Neuronal stem cell (in vitro differentiated cells): ENCODE measurements around the gene ACBD6.

Experiments
- DNase-seq: peaks from one replicate; pipeline ENCODE4 v3.0.0-alpha.2; 2013; ENCODE audit warnings: low spot score
- H2AFZ ChIP-seq: one replicate; pipeline ENCODE4 v1.6.1; 2013; ENCODE audit warnings: mild to moderate bottlenecking, low read length, inconsistent platforms
- H2AK5ac ChIP-seq: 2 replicates; pipeline ENCODE4 v1.6.1; 2013; ENCODE audit warnings: low read depth, mild to moderate bottlenecking, inconsistent platforms, low read length, moderate library complexity, mixed read lengths
- H2BK120ac ChIP-seq: 2 replicates; pipeline ENCODE4 v1.6.1; 2013; ENCODE audit warnings: low read depth, mild to moderate bottlenecking, inconsistent platforms, low read length, moderate library complexity, mixed read lengths
- H2BK12ac ChIP-seq: one replicate; pipeline ENCODE4 v1.6.1; 2013; ENCODE audit warnings: low read length, inconsistent platforms
- H2BK15ac ChIP-seq: 2 replicates; pipeline ENCODE4 v1.6.1; 2013; ENCODE audit warnings: mild to moderate bottlenecking, low read length, inconsistent platforms, mixed read lengths
- H2BK5ac ChIP-seq: one replicate; pipeline ENCODE4 v1.6.1; 2013; ENCODE audit warnings: inconsistent platforms, mild to moderate bottlenecking, low read length, moderate library complexity
- H3K14ac ChIP-seq: one replicate; pipeline ENCODE4 v1.6.1; 2013; ENCODE audit warnings: low read length, inconsistent platforms
- H3K18ac ChIP-seq: 2 replicates; pipeline ENCODE4 v1.6.1; 2013; ENCODE audit warnings: low read length, inconsistent platforms
- H3K23ac ChIP-seq: 2 replicates; pipeline ENCODE4 v1.6.1; 2013; ENCODE audit warnings: low read depth, mild to moderate bottlenecking, mixed read lengths, low read length, inconsistent platforms; ENCODE audit not compliant: poor library complexity
- H3K27ac ChIP-seq: replicated peaks from 3 replicates; pipeline ENCODE4 v1.5.1; 2013; ENCODE audit warnings: low read length, inconsistent platforms
- H3K27me3 ChIP-seq, 3 experiments: 2 replicates each; pipeline ENCODE4 v1.6.1; 2013; ENCODE audit warnings: low read length in 3 of 3, mild to moderate bottlenecking in 2 of 3, inconsistent platforms in 1 of 3, low read depth in 1 of 3, mixed read lengths in 1 of 3, moderate library complexity in 1 of 3; ENCODE audit not compliant: control insufficient read depth in 3 of 3, insufficient read depth in 3 of 3
- H3K36me3 ChIP-seq, 2 donors: replicated peaks in 1 of 2; 2 replicates each; pipeline ENCODE4 v1.6.1; 2013; ENCODE audit warnings: low read length in 2 of 2; ENCODE audit not compliant: control insufficient read depth in 2 of 2, insufficient read depth in 2 of 2
- H3K4ac ChIP-seq: 2 replicates; pipeline ENCODE4 v1.6.1; 2013; ENCODE audit warnings: inconsistent platforms, mild to moderate bottlenecking, low read length, moderate library complexity
- H3K4me1 ChIP-seq, 2 donors: 1 replicate in 1 of 2; 2 replicates in 1 of 2; pipeline ENCODE4 v1.6.1; 2013; ENCODE audit warnings: low read length in 2 of 2, low read depth in 1 of 2; ENCODE audit not compliant: control insufficient read depth in 2 of 2, insufficient read depth in 1 of 2
- H3K4me2 ChIP-seq: one replicate; pipeline ENCODE4 v1.6.1; 2013; ENCODE audit warnings: mild to moderate bottlenecking, low read length, inconsistent platforms; ENCODE audit not compliant: insufficient read depth, poor library complexity, severe bottlenecking
- H3K4me3 ChIP-seq, 2 donors: 2 replicates each; pipeline ENCODE4 v1.5.1; 2013; ENCODE audit warnings: low read length in 2 of 2, mild to moderate bottlenecking in 2 of 2, inconsistent platforms in 1 of 2, moderate library complexity in 1 of 2
- H3K79me1 ChIP-seq: one replicate; pipeline ENCODE4 v1.6.1; 2013; ENCODE audit warnings: low read depth, mild to moderate bottlenecking, inconsistent platforms, low read length, moderate library complexity
- H3K9ac ChIP-seq: one replicate; pipeline ENCODE4 v1.6.1; 2013; ENCODE audit warnings: mild to moderate bottlenecking, low read depth, low read length, inconsistent platforms; ENCODE audit not compliant: poor library complexity
- H3K9me3 ChIP-seq, 2 donors: replicated peaks in 1 of 2; 2 replicates each; pipeline versions ENCODE3 to v1.6.1; 2013; ENCODE audit warnings: low read length in 2 of 2, mild to moderate bottlenecking in 2 of 2, inconsistent platforms in 1 of 2, low read depth in 1 of 2, mixed read lengths in 1 of 2, moderate library complexity in 1 of 2; ENCODE audit not compliant: control insufficient read depth in 2 of 2, insufficient read depth in 1 of 2
- H4K8ac ChIP-seq: one replicate; pipeline ENCODE4 v1.6.1; 2013; ENCODE audit warnings: low read depth, mild to moderate bottlenecking, inconsistent platforms, low read length, moderate library complexity
- H4K91ac ChIP-seq: one replicate; pipeline ENCODE4 v1.6.1; 2013; ENCODE audit warnings: low read length, low read depth, mild to moderate bottlenecking, inconsistent platforms; ENCODE audit not compliant: poor library complexity
- WGBS, 2 donors: extraction: QIAGEN DNeasy Blood & Tissue Kit; methylation state at CpG; one replicate each; pipeline ENCODE4 v1.1.7; 2013; ENCODE audit warnings: missing lambda C conversion rate in 2 of 2, mixed read lengths in 1 of 2; ENCODE audit not compliant: insufficient read length in 2 of 2, insufficient replicate concordance in 1 of 2; ENCODE audit errors: extremely low coverage in 2 of 2; 5-methylcytosine and 5-hydroxymethylcytosine counted together

Gene ACBD6

GRCh38 chr1:180291004-180291403 lies 211.4 kb downstream of the ACBD6 start:
- Histone ChIP-seq H2BK5ac (no peak overlapping the region), H3K4me2 (no peak overlapping the region), H2AFZ (no peak overlapping the region), H3K36me3 (peaks cover 0 to 18% of the 10 kb centered on the region in 2 donors), H4K8ac (no peak overlapping the region), H2BK12ac (no peak overlapping the region), H3K9ac (no peak overlapping the region), H2BK120ac (no peak overlapping the region), H3K14ac (no peak overlapping the region), H2BK15ac (no peak overlapping the region), H3K4me3 (no peak overlapping the region), H3K27ac (no peak overlapping the region), H2AK5ac (no peak overlapping the region), H3K4me1 (no peaks in the 10 kb centered on the region), H3K9me3 (peaks cover 0 to 4% of the 10 kb centered on the region in 2 donors), H3K23ac (no peak overlapping the region), H4K91ac (no peak overlapping the region), H3K79me1 (no peaks in the 10 kb centered on the region), H3K4ac (no peak overlapping the region), H3K27me3 (no peaks in the 10 kb centered on the region), H3K18ac (no peak overlapping the region)
- no CpG with 5 or more reads among the region's 1 CpG for WGBS, 2 donors
- no peak for DNase-seq

- Histone ChIP-seq H2BK120ac (no peak overlapping the region), H2BK15ac (no peak overlapping the region), H3K27me3 (no peaks in the 10 kb centered on the region), H4K8ac (no peak overlapping the region), H2AK5ac (no peak overlapping the region), H3K79me1 (no peaks in the 10 kb centered on the region), H3K9me3 (peaks cover 0 to 4% of the 10 kb centered on the region in 2 donors), H2BK5ac (no peak overlapping the region), H3K4ac (no peak overlapping the region), H3K18ac (no peak overlapping the region), H3K4me2 (no peak overlapping the region), H3K36me3 (peaks cover 0 to 23% of the 10 kb centered on the region in 2 donors), H2BK12ac (no peak overlapping the region), H3K4me3 (no peak overlapping the region), H2AFZ (no peak overlapping the region), H3K23ac (no peak overlapping the region), H4K91ac (no peak overlapping the region), H3K4me1 (no peaks in the 10 kb centered on the region), H3K9ac (no peak overlapping the region), H3K27ac (no peak overlapping the region), H3K14ac (no peak overlapping the region)
- no CpG with 5 or more reads among the region's 6 CpGs for WGBS, 2 donors
- DNase-seq = no peak
These were observed 211.9 kb downstream of the ACBD6 start for GRCh38 chr1:180290265-180291001.

DNA sequence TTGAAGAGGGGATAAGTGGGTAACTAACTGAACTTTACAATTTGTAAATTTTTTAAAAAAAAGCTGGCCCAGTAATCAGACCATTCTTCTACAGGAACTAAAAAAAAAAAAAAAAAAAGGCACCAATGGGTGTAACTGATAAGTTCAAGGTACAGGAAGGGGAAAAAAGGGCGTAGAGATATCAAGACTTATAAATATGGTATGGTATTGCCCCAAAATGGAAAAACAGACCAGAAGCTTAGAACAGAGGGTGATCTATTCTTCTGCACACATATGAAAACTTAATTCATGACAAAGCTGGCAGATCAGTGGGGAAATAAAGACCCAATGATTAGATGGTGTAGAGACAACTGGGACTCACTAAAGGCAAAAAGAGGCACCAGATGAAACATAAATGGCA lies 213.4 kb downstream of the ACBD6 start:
- H2BK15ac ChIP-seq = no peak overlapping the region
- no peak overlapping the region for H3K4ac ChIP-seq
- H3K36me3 ChIP-seq = peaks cover 0 to 34% of the 10 kb centered on the region in 2 donors
- no peak overlapping the region for H2AK5ac ChIP-seq
- no peak overlapping the region for H3K23ac ChIP-seq
- DNase-seq = no peak
- H3K79me1 ChIP-seq = no peaks in the 10 kb centered on the region
- no peak overlapping the region for H3K14ac ChIP-seq
- no peak overlapping the region for H2AFZ ChIP-seq
- H3K4me2 ChIP-seq = no peak overlapping the region
- H3K9me3 ChIP-seq = peaks cover 0 to 4% of the 10 kb centered on the region in 2 donors
- no peak overlapping the region for H2BK12ac ChIP-seq
- H4K91ac ChIP-seq = no peak overlapping the region
- no CpG with 5 or more reads among the region's 1 CpG for WGBS, 2 donors
- no peak overlapping the region for H4K8ac ChIP-seq
- H3K27me3 ChIP-seq = no peaks in the 10 kb centered on the region
- H3K4me1 ChIP-seq = no peaks in the 10 kb centered on the region
- H3K27ac ChIP-seq = no peak overlapping the region
- H2BK120ac ChIP-seq = no peak overlapping the region
- no peak overlapping the region for H3K18ac ChIP-seq
- H2BK5ac ChIP-seq = no peak overlapping the region
- no peak overlapping the region for H3K4me3 ChIP-seq
- no peak overlapping the region for H3K9ac ChIP-seq

DNA sequence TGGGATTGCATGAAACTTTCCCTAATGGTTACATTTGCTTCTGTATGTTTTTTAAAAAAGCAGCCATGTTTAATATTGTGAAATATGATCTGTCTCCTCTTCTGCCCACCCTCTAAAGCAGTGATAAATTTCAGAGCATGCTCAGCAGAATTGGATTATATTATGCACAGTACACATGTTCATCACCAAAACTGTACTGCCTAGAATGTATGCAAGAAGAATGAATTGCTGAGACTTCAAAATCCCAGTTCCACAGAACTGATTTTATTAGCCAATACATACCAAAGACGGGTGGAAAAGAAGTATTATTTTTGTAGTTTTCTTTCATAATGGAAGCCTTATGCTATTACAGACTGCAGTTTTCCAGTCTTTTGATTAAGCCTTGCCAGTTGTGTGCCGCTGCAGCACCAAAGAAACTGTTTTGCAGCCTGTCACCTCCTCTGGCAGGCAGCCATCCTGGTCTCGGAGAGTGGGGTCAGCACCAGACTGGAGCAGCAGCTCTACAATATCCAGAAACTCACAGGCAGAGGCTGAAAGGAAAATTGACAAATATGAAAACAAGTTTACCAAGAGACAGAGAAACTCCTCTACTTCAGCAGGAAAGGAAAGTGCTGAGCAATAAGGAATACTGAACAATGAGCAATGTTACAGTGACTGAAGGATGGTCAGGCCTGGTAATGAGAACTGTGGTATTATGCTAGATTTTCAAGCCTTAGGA lies 214.2 kb downstream of the ACBD6 start:
- no peaks in the 10 kb centered on the region for H3K4me1 ChIP-seq
- H2BK120ac ChIP-seq = no peak overlapping the region
- no peak for DNase-seq
- no peak overlapping the region for H2AK5ac ChIP-seq
- H3K4me2 ChIP-seq = no peak overlapping the region
- no peak overlapping the region for H3K27ac ChIP-seq
- H4K91ac ChIP-seq = no peak overlapping the region
- no peak overlapping the region for H3K18ac ChIP-seq
- no peak overlapping the region for H2BK5ac ChIP-seq
- H3K9me3 ChIP-seq = peaks cover 0 to 4% of the 10 kb centered on the region in 2 donors
- no peak overlapping the region for H2BK15ac ChIP-seq
- H3K27me3 ChIP-seq = no peaks in the 10 kb centered on the region
- H3K4me3 ChIP-seq = no peak overlapping the region
- H3K79me1 ChIP-seq = no peaks in the 10 kb centered on the region
- no peak overlapping the region for H3K9ac ChIP-seq
- H3K23ac ChIP-seq = no peak overlapping the region
- WGBS, 2 donors = no CpG with 5 or more reads among the region's 3 CpGs
- no peak overlapping the region for H2AFZ ChIP-seq
- no peak overlapping the region for H2BK12ac ChIP-seq
- no peak overlapping the region for H3K14ac ChIP-seq
- peaks cover 0 to 40% of the 10 kb centered on the region in 2 donors for H3K36me3 ChIP-seq
- H3K4ac ChIP-seq = no peak overlapping the region
- no peak overlapping the region for H4K8ac ChIP-seq
